CD4-positive, alpha-beta T cell treated with Interleukin-4 for 1 hour (primary cell): ENCODE data around the gene KDM1B.
A peak's percentile ranks its signal among the peaks of the same experiment; 100 is the strongest.

Experiments
- DNase-seq, 2 donors: peaks; one replicate each; pipeline ENCODE4 v3.0.0-alpha.2; 2020 to 2022

The KDM1B gene

DNA sequence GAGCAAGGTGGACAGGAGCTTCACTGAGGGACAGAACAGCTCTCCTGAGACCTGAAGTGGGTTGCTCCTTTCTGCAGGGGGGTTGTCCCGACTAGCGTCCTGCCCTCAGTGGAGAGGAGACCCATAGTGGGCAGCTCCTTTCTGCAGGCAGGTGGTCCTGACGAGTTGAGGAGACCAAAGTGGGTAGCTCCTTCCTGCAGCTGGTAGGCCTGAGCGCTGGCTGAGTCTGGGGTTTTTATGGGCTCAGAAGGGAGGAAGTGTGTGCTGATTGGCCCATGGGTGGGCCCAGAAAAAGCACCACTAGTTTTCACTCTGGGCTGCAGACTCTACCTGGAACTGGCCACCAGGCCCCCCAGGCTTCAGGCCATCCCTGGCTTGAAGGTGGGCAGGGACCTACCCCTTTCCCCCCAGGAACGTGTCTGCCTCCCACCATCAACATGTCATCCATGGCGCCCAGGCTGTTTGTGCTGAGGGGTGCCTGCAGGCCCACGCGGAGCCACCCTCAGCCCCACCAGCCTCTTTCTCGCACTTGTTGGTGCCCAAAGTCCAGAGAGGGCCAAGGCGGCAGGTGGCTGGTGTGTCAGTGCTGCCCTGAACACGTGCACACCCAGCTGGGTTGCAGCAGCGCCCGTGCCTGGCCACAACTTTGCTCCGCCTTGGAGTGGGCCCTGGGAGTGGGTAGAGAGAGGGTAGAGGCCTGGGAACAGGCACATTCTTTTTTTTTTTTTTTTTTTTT is 110.7 kb downstream of the KDM1B start:
- DNase-seq = no peak

DNA sequence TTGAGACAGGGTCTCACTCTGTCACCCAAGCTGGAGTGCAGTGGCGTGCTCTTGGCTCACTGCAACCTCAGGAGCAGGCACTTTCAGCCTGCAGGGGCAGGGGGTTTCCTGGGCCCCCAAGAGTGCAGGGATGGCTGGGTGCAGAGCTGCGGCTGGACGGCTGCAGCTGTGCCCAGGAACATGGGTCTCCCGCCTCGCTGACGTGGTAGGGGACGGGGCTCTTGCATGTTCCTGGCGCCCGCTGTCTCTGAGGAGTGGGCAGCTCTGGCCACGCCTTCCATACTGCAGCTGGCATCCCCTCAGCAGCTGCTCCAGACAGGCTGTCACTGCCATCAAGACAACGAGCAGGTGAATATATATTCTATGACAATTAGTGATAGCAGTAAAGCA is 111.3 kb downstream of the KDM1B start:
- no peak for DNase-seq

DNA sequence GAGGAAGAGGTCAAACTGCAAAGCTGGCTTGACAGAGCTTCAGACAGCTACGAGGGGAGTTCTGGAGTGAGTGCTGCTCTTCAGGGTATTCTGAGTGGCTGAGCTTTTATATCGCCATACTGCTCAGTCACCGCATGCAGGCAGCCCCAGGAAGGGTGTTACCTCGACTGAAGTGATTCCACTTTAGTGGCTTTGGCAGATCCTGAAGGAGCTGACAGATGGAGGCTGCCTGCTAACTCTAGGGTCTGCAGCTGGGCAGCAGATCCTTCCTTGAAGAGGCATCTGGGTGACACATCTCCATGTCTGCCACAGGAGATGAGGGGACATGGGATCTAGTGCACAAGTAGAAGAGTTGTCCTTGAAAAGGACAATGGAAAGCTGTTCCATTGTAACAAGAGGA is 112.8 kb downstream of the KDM1B start:
- no peak for DNase-seq

DNA sequence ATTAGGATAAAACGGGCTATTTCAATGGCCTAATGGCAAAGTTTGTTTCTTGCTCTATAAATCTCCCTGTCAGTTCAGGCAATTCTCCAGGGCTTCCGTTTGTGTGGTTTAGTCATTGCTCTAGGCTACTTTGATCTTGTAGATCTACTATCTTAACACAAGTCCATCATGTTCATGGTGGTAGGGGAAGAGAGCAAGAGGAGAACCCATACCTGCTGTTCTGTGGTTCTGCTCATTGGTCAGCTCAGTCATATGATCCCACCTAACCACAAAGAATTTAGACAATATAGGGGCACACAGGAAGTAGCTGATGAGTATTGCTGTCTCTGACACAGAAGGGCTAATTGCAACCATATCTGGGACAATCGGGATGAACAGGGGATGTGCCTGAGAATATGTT is 114.0 kb downstream of the KDM1B start:
- DNase-seq = peak in 1 of 2 donors; percentile 35

DNA sequence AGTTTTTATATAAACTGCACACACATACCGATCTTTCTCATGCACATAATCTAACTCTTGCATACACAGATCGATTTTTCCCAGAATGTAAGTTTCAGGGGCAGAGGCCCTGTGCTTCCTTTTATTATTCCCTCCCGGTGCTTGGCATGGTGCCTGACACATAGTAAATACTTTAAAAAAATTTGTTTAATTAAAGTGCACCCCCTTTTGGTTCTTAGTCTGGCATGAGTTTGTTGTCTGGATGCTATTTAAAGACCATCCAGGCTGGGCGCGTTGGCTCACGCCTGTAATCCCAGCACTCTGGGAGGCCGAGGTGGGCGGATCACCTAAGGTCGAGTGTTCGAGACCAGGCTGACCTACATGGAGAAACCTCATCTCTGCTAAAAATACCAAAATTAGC is 114.5 kb downstream of the KDM1B start:
- no peak for DNase-seq

DNA sequence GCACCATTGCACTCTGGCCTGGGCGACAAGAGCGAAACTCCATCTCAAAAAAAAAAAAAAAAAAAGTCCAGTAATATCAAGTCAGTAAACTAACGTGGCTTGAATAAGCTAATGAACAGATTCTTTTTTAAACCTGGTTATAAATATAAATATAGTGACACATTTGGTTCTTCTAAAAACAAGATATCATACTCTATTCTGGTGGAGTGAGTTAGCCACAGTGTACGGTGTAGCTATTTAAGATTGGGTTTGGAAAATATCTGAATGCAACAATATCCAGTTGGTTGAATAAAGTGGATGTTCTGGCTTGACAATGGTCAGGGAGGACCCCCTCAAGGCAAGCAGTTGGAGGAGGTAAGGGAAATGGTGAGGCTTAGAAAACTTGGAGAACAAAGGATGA is 115.0 kb downstream of the KDM1B start:
- DNase-seq = no peak
